Measurements from ENCODE around the gene TPRG1L. TPM values are rescaled to one million over a fixed set of nuclear protein-coding genes. Genes with fewer than 3 reads are reported as not detected.

Gene TPRG1L
- total and polyA plus RNA-seq, 5 donors, result 35.8 to 51.4 (median 46.6) TPM

- no peak overlapping the region for H3K4me3 ChIP-seq (ENCODE audit: low read length)
- H3K4me1 ChIP-seq (ENCODE audit: control insufficient read depth, insufficient read depth, low read length), result no peaks in the 10 kb centered on the region
- intact Hi-C loops (cut with DNase I), result no loop called here
- WGBS, result 69% methylated on average over 24 of the region's 24 CpGs
- no peaks in the 10 kb centered on the region for H3K27me3 ChIP-seq (ENCODE audit: control insufficient read depth, insufficient read depth)
- H3K27ac ChIP-seq (ENCODE audit: low read length), result no peak overlapping the region
- no peak for ATAC-seq
- no peaks in the 10 kb centered on the region for H3K9me3 ChIP-seq (ENCODE audit: control insufficient read depth, low read length)
- peak in 1 of 3 donors; percentile 40 for DNase-seq
Measured at GRCh38 chr1:3609769-3610526, 14.9 kb upstream of the TPRG1L start.

- H3K9me3 ChIP-seq (ENCODE audit: control insufficient read depth, low read length), result no peaks in the 10 kb centered on the region
- peak overlapping the region; percentile 43 for H3K4me3 ChIP-seq (ENCODE audit: low read length)
- intact Hi-C loops (cut with DNase I), result no loop called here
- DNase-seq, result peak in 1 of 3 donors; percentile 59
- H3K27ac ChIP-seq (ENCODE audit: low read length), result no peak overlapping the region
- no peak for ATAC-seq
- H3K4me1 ChIP-seq (ENCODE audit: control insufficient read depth, insufficient read depth, low read length), result no peaks in the 10 kb centered on the region
- WGBS, result 6% methylated on average over 27 of the region's 27 CpGs
- no peaks in the 10 kb centered on the region for H3K27me3 ChIP-seq (ENCODE audit: control insufficient read depth, insufficient read depth)
Measured at GRCh38 chr1:3610527-3611169, 14.2 kb upstream of the TPRG1L start.

- peak within 1 kb of the TSS; percentile 43 for H3K4me3 ChIP-seq (ENCODE audit: low read length)
- no peaks in the 10 kb centered on the region for H3K27me3 ChIP-seq (ENCODE audit: control insufficient read depth, insufficient read depth)
- intact Hi-C loops (cut with DNase I), result no loop called here
- H3K27ac ChIP-seq (ENCODE audit: low read length), result no peak within 1 kb of the TSS
- ATAC-seq, result peak; percentile 72 to 90
- no peaks in the 10 kb centered on the region for H3K4me1 ChIP-seq (ENCODE audit: control insufficient read depth, insufficient read depth, low read length)
- DNase-seq, result peak; percentile 81 to 92 (median 87)
- 1% methylated on average over 87 of the region's 87 CpGs for WGBS
- no peaks in the 10 kb centered on the region for H3K9me3 ChIP-seq (ENCODE audit: control insufficient read depth, low read length)
Measured at GRCh38 chr1:3611170-3612019, 13.4 kb upstream of the TPRG1L start, which contains the start of gene MEGF6. TSS of gene MEGF6 (minus strand) at chr1:3611508. CDS start at chr1:3611268, 240 bp downstream.

- no peak overlapping the region for H3K4me3 ChIP-seq (ENCODE audit: low read length)
- H3K27me3 ChIP-seq (ENCODE audit: control insufficient read depth, insufficient read depth), result no peaks in the 10 kb centered on the region
- intact Hi-C loops (cut with DNase I), result no loop called here
Measured at GRCh38 chr1:3612123-3612522, 12.7 kb upstream of the TPRG1L start.

GRCh38 chr1:3614755-3615742 lies 9.8 kb upstream of the TPRG1L start:
- no peaks in the 10 kb centered on the region for H3K9me3 ChIP-seq (ENCODE audit: control insufficient read depth, low read length)
- H3K4me1 ChIP-seq (ENCODE audit: control insufficient read depth, insufficient read depth, low read length), result no peaks in the 10 kb centered on the region
- 55% methylated on average over 20 of the region's 20 CpGs for WGBS
- intact Hi-C loops (cut with DNase I), result loop anchor here in 3 of 4 donors (2.0 to 5.0 kb wide), 2 partner anchors 48 kb away; no protein-coding TSS in a partner anchor
- peak in 1 of 3 donors; percentile 64 for DNase-seq
- H3K27ac ChIP-seq (ENCODE audit: low read length), result no peak overlapping the region
- no peak overlapping the region for H3K4me3 ChIP-seq (ENCODE audit: low read length)
- no peaks in the 10 kb centered on the region for H3K27me3 ChIP-seq (ENCODE audit: control insufficient read depth, insufficient read depth)
- no peak for ATAC-seq

More at GRCh38 chr1:3612123-3612522, 12.7 kb upstream of the TPRG1L start:
- H3K4me1 ChIP-seq (ENCODE audit: control insufficient read depth, insufficient read depth, low read length), result no peaks in the 10 kb centered on the region
- H3K9me3 ChIP-seq (ENCODE audit: control insufficient read depth, low read length), result no peaks in the 10 kb centered on the region
- DNase-seq (no peak), ATAC-seq (no peak)
- WGBS, result 72% methylated on average over 7 of the region's 7 CpGs
- H3K27ac ChIP-seq (ENCODE audit: low read length), result no peak overlapping the region

- ATAC-seq (no peak), DNase-seq (peak in 1 of 3 donors; percentile 42)
- H3K4me1 ChIP-seq (ENCODE audit: control insufficient read depth, insufficient read depth, low read length), result no peaks in the 10 kb centered on the region
- no peak overlapping the region for H3K27ac ChIP-seq (ENCODE audit: low read length)
- H3K27me3 ChIP-seq (ENCODE audit: control insufficient read depth, insufficient read depth), result no peaks in the 10 kb centered on the region
- intact Hi-C loops (cut with DNase I), result loop anchor here in 3 of 4 donors (2.0 to 5.0 kb wide), 2 partner anchors 50 to 52 kb away; no protein-coding TSS in a partner anchor
- 71% methylated on average over 9 of the region's 9 CpGs for WGBS
- no peak overlapping the region for H3K4me3 ChIP-seq (ENCODE audit: low read length)
- H3K9me3 ChIP-seq (ENCODE audit: control insufficient read depth, low read length), result no peaks in the 10 kb centered on the region
Measured at GRCh38 chr1:3616861-3617260, 8.0 kb upstream of the TPRG1L start.

GRCh38 chr1:3617806-3618345 lies 6.9 kb upstream of the TPRG1L start:
- intact Hi-C loops (cut with DNase I), result loop anchor here (2.0 to 5.0 kb wide), 4 partner anchors 51 to 127 kb away; no protein-coding TSS in a partner anchor
- 84% methylated on average over 18 of the region's 18 CpGs for WGBS
- Histone ChIP-seq H3K27ac (ENCODE audit: low read length) (no peak overlapping the region), H3K4me1 (ENCODE audit: control insufficient read depth, insufficient read depth, low read length) (no peaks in the 10 kb centered on the region), H3K27me3 (ENCODE audit: control insufficient read depth, insufficient read depth) (no peaks in the 10 kb centered on the region), H3K4me3 (ENCODE audit: low read length) (no peak overlapping the region), H3K9me3 (ENCODE audit: control insufficient read depth, low read length) (no peaks in the 10 kb centered on the region)
- DNase-seq, result peak in 2 of 3 donors; percentile 48 to 50
- ATAC-seq, result no peak

GRCh38 chr1:3618531-3618880 lies 6.3 kb upstream of the TPRG1L start:
- intact Hi-C loops (cut with DNase I), result loop anchor here (2.0 to 5.0 kb wide), 3 partner anchors 51 to 128 kb away; no protein-coding TSS in a partner anchor
- no peak overlapping the region for H3K27ac ChIP-seq (ENCODE audit: low read length)
- no peak overlapping the region for H3K4me3 ChIP-seq (ENCODE audit: low read length)
- H3K27me3 ChIP-seq (ENCODE audit: control insufficient read depth, insufficient read depth), result no peaks in the 10 kb centered on the region
- H3K9me3 ChIP-seq (ENCODE audit: control insufficient read depth, low read length), result no peaks in the 10 kb centered on the region
- DNase-seq (peak in 1 of 3 donors; percentile 35), ATAC-seq (peak in 1 of 2 donors; percentile 6)
- H3K4me1 ChIP-seq (ENCODE audit: control insufficient read depth, insufficient read depth, low read length), result peaks cover 2% of the 10 kb centered on the region
- 75% methylated on average over 9 of the region's 9 CpGs for WGBS

GRCh38 chr1:3618881-3619671 lies 5.7 kb upstream of the TPRG1L start:
- 16% methylated on average over 21 of the region's 21 CpGs for WGBS
- intact Hi-C loops (cut with DNase I), result loop anchor here (2.0 to 5.0 kb wide), 3 partner anchors 52 to 128 kb away; no protein-coding TSS in a partner anchor
- no peak overlapping the region for H3K27ac ChIP-seq (ENCODE audit: low read length)
- ATAC-seq (peak; percentile 71 to 75), DNase-seq (peak in 2 of 3 donors; percentile 65 to 85)
- H3K9me3 ChIP-seq (ENCODE audit: control insufficient read depth, low read length), result no peaks in the 10 kb centered on the region
- peaks cover 5% of the 10 kb centered on the region for H3K4me1 ChIP-seq (ENCODE audit: control insufficient read depth, insufficient read depth, low read length)
- H3K4me3 ChIP-seq (ENCODE audit: low read length), result no peak overlapping the region
- no peaks in the 10 kb centered on the region for H3K27me3 ChIP-seq (ENCODE audit: control insufficient read depth, insufficient read depth)
